NB4 (cell line): ENCODE results near the gene CAT.

Experiments
- CTCF ChIP-seq: IDR thresholded peaks from one replicate; pipeline ENCODE4 v1.5.1; 2012; ENCODE audit warnings: low read depth, low read length
- MAX ChIP-seq: IDR thresholded peaks from 2 replicates; pipeline ENCODE4 v1.6.1; 2011; ENCODE audit warnings: low read depth, low read length
- POLR2A ChIP-seq: IDR thresholded peaks from 2 replicates; pipeline ENCODE4 v1.6.1; 2011; ENCODE audit warnings: mild to moderate bottlenecking; ENCODE audit not compliant: insufficient read length; ENCODE audit errors: extremely low read depth

- TF ChIP-seq CTCF (no peak), POLR2A (no peak), MAX (no peak)
Measured at GRCh38 chr11:34447044-34447443, 8.3 kb downstream of the CAT start.
